Memory B cell (primary cell): ENCODE measurements around the gene HEXD.

Experiments
- ATAC-seq: fragments of 150-1000 bp; cut with Tn5 transposase; 2 replicates; pipeline ENCODE4 v1.10.0; 2021; ENCODE audit warnings: low read depth, mild to moderate bottlenecking, moderate library complexity
- DNase-seq, 2 donors: peaks; one replicate each; pipeline ENCODE4 v3.0.0; 2022; ENCODE audit warnings: low spot score in 2 of 2
- H3K27ac Mint-ChIP-seq: one replicate; pipeline ENCODE4 v1.8.0; 2022; ENCODE audit warnings: mild to moderate bottlenecking, moderate library complexity, mixed read lengths
- H3K27me3 Mint-ChIP-seq: one replicate; pipeline ENCODE4 v1.8.0; 2022; ENCODE audit warnings: mixed read lengths
- H3K36me3 Mint-ChIP-seq: one replicate; pipeline ENCODE4 v1.8.0; 2022; ENCODE audit warnings: mild to moderate bottlenecking, mixed read lengths
- H3K4me1 Mint-ChIP-seq: one replicate; pipeline ENCODE4 v1.8.0; 2022; ENCODE audit warnings: mixed read lengths
- H3K4me3 Mint-ChIP-seq: one replicate; pipeline ENCODE4 v1.8.0; 2022; ENCODE audit warnings: mild to moderate bottlenecking, moderate library complexity, mixed read lengths
- H3K9me3 Mint-ChIP-seq: one replicate; pipeline ENCODE4 v1.8.0; 2022; ENCODE audit warnings: mixed read lengths

The HEXD gene

GRCh38 chr17:82441691-82442487 lies 23.7 kb downstream of the HEXD start:
- Mint-ChIP-seq H3K9me3 (no peaks in the 10 kb centered on the region), H3K27ac (peak overlapping the region; percentile 95), H3K27me3 (no peaks in the 10 kb centered on the region), H3K36me3 (peaks cover 6% of the 10 kb centered on the region), H3K4me3 (peak overlapping the region; percentile 62), H3K4me1 (peaks cover 23% of the 10 kb centered on the region)
- peak; percentile 35 to 45 for DNase-seq
- ATAC-seq: peak; percentile 80

- no peak for ATAC-seq
- H3K27ac Mint-ChIP-seq: peak overlapping the region; percentile 59
- H3K36me3 Mint-ChIP-seq: peaks cover 6% of the 10 kb centered on the region
- no peak overlapping the region for H3K4me3 Mint-ChIP-seq
- H3K9me3 Mint-ChIP-seq: no peaks in the 10 kb centered on the region
- no peak for DNase-seq
- H3K4me1 Mint-ChIP-seq: peaks cover 27% of the 10 kb centered on the region
- no peaks in the 10 kb centered on the region for H3K27me3 Mint-ChIP-seq
Measured at GRCh38 chr17:82442643-82443464, 24.7 kb downstream of the HEXD start.

DNA sequence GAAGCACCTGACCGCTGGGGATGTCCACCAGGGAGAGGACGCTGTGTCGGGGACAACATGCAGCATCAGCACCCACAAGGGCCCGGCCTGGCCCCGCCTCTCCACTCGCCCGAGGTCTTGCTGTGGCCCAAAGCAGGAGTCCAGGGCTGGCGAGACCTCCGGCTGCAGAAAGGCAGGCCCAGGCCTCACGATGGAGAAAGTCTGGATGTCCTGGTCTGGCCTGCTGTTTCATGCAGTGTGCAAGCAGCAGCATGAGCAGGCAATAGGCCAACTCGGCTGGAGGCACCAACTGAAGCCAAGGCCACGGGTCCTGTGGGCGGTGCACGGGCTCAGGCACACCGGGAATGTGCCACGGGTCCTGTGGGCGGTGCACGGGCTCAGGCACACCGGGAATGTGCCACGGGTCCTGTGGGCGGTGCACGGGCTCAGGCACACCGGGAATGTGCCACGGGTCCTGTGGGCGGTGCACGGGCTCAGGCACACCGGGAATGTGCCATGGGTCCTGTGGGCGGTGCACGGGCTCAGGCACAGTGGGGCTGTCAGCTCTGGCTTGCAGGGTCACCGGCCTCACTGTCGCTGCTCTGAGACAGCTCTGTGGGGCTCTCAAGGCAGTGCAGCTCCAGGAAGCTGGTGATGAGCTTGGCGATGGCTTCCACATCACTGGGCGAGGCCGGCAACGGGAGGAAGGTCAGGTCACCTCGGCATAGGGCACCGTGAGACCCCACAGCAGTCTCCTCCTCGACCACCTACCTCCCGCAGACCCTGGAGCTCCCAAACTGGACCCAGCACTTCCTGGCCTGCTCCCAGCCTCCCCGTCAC lies 25.5 kb downstream of the HEXD start:
- Mint-ChIP-seq H3K9me3 (no peaks in the 10 kb centered on the region), H3K36me3 (peaks cover 6% of the 10 kb centered on the region), H3K4me1 (peaks cover 27% of the 10 kb centered on the region), H3K4me3 (no peak overlapping the region), H3K27ac (peak overlapping the region; percentile 59), H3K27me3 (no peaks in the 10 kb centered on the region)
- no peak for ATAC-seq
- no peak for DNase-seq

GRCh38 chr17:82444284-82444893 lies 26.2 kb downstream of the HEXD start:
- H3K27ac Mint-ChIP-seq: no peak overlapping the region
- peaks cover 31% of the 10 kb centered on the region for H3K4me1 Mint-ChIP-seq
- H3K36me3 Mint-ChIP-seq: peaks cover 6% of the 10 kb centered on the region
- no peak for ATAC-seq
- no peak overlapping the region for H3K4me3 Mint-ChIP-seq
- DNase-seq: no peak
- H3K9me3 Mint-ChIP-seq: no peaks in the 10 kb centered on the region
- H3K27me3 Mint-ChIP-seq: no peaks in the 10 kb centered on the region

- no peak for ATAC-seq
Measured at GRCh38 chr17:82444941-82445521, 26.9 kb downstream of the HEXD start.

GRCh38 chr17:82445542-82445941 lies 27.4 kb downstream of the HEXD start:
- Mint-ChIP-seq H3K4me1 (peaks cover 28% of the 10 kb centered on the region), H3K27ac (no peak overlapping the region), H3K36me3 (peaks cover 6% of the 10 kb centered on the region), H3K27me3 (no peaks in the 10 kb centered on the region), H3K9me3 (no peaks in the 10 kb centered on the region), H3K4me3 (no peak overlapping the region)
- ATAC-seq (no peak), DNase-seq (no peak)

More at GRCh38 chr17:82444941-82445521, 26.9 kb downstream of the HEXD start:
- H3K36me3 Mint-ChIP-seq: peaks cover 6% of the 10 kb centered on the region
- H3K4me1 Mint-ChIP-seq: peaks cover 33% of the 10 kb centered on the region
- H3K4me3 Mint-ChIP-seq: no peak overlapping the region
- DNase-seq: no peak
- no peak overlapping the region for H3K27ac Mint-ChIP-seq
- no peaks in the 10 kb centered on the region for H3K9me3 Mint-ChIP-seq
- H3K27me3 Mint-ChIP-seq: no peaks in the 10 kb centered on the region

DNA sequence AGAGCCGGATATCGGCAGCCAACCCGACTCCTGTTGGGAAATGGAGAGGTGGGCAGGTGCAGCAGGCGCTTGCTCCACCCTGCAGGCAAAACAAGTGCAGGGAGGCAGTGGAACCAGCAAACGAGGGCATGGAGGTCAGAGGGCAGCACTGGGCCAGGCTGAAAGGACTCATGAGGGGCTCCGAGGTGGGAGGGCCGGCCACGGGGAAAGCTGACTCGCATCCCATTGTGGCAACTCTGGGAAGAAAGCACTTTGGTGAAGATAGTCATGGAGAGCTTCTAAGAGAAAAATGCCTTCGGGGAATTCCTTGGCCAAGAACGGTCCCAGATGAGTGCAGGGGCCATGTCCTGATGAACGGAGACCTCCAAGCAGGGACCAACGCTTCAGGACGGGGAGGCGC lies 28.0 kb downstream of the HEXD start:
- peaks cover 6% of the 10 kb centered on the region for H3K36me3 Mint-ChIP-seq
- H3K27me3 Mint-ChIP-seq: no peaks in the 10 kb centered on the region
- ATAC-seq (no peak), DNase-seq (no peak)
- no peaks in the 10 kb centered on the region for H3K9me3 Mint-ChIP-seq
- H3K4me1 Mint-ChIP-seq: peaks cover 23% of the 10 kb centered on the region
- no peak overlapping the region for H3K27ac Mint-ChIP-seq
- no peak overlapping the region for H3K4me3 Mint-ChIP-seq

DNA sequence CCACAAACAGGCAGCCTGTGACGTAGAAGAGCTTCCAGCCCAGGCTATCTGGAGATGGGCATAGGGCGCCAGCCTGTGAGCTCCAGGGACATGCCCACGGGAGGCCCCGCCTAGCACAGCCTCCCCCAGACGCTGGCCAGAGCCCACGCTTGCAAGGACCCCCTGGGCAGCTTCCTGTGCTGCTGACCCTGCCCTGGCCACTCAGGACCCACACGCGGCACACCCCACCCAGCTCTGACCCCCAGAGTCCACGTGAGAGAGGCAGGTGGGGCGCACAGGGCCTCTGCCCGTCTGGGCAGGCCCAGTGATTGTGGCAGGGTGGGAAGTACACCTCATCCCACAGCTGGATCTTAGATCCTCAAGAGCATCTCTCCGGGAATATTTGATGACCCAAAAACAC lies 28.5 kb downstream of the HEXD start:
- Mint-ChIP-seq H3K36me3 (peaks cover 6% of the 10 kb centered on the region), H3K27ac (peak overlapping the region; percentile 79), H3K4me1 (peaks cover 19% of the 10 kb centered on the region), H3K9me3 (no peaks in the 10 kb centered on the region), H3K27me3 (no peaks in the 10 kb centered on the region), H3K4me3 (peak overlapping the region; percentile 8)
- no peak for ATAC-seq
- DNase-seq: no peak

DNA sequence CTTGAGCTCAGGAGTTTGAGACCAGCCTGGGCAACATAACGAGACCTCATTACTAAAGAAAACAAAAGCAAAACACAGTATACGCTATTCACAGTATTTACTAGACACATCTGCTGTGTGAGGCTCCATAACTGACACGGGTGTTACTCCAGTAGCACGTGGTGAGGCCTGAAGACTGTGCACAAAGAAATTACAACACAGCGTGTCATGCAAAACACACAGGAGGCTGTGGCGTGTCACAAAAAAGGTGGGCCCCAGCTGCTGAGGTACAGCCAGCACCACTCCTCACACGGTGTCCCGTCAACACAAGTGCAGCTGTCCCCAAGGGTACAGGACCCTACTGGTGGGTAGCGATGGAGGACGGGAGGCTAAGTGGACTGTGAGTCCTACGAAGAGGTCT lies 29.7 kb downstream of the HEXD start:
- Mint-ChIP-seq H3K36me3 (peaks cover 6% of the 10 kb centered on the region), H3K27me3 (no peaks in the 10 kb centered on the region), H3K9me3 (no peaks in the 10 kb centered on the region), H3K27ac (peak overlapping the region; percentile 92), H3K4me1 (peaks cover 18% of the 10 kb centered on the region), H3K4me3 (peak overlapping the region; percentile 39)
- no peak for DNase-seq
- ATAC-seq: no peak

- H3K27me3 Mint-ChIP-seq: no peaks in the 10 kb centered on the region
- peak; percentile 91 to 92 for DNase-seq
- H3K4me1 Mint-ChIP-seq: peaks cover 15% of the 10 kb centered on the region
- peak; percentile 76 for ATAC-seq
- peaks cover 2% of the 10 kb centered on the region for H3K36me3 Mint-ChIP-seq
- peak overlapping the region; percentile 86 for H3K4me3 Mint-ChIP-seq
- H3K9me3 Mint-ChIP-seq: no peaks in the 10 kb centered on the region
- peak overlapping the region; percentile 96 for H3K27ac Mint-ChIP-seq
Measured at GRCh38 chr17:82449131-82449882, 31.2 kb downstream of the HEXD start.

GRCh38 chr17:82449883-82450356 lies 31.8 kb downstream of the HEXD start:
- Mint-ChIP-seq H3K27ac (peak overlapping the region; percentile 96), H3K36me3 (peaks cover 2% of the 10 kb centered on the region), H3K27me3 (no peaks in the 10 kb centered on the region), H3K4me3 (peak overlapping the region; percentile 86), H3K4me1 (peaks cover 15% of the 10 kb centered on the region), H3K9me3 (no peaks in the 10 kb centered on the region)
- DNase-seq (no peak), ATAC-seq (no peak)

DNA sequence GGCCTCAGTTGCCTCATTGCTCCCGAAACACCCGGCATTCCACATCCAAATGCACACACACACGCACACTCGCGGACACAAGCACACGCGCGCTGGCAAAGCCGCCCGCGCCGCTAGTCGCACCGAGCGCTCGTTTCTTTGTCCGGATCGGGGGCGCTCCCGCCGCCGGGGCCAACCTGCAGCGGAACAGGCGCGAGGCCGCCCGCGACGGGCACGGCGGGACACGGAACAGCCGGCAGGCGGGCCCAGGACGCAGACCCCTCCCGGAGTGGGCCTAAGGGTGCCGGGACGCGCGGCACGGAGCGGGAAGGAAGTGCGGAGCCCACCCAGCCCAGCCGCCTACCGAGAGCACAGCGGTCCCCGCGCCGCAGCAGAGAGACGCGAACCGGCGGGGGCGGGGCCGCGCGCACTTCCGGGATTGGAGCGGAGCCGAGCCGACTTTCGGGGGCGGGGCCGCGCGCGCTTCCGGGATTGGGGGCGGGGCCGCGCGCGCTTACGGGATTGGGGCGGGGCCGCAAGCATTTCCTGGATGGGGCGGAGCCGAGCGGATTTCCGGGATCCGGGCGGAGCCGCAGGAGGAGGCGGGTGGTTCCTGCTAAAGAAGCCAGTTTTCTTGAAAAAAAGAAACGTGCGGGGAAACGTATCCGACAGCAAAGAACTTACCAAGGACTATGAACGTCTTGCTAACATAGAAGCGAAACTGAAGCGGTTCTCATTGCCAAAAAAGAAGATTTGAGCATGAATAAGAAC lies 32.4 kb downstream of the HEXD start, which contains the start of gene CYBC1:
Gene CYBC1 (minus strand): TSS at position 396 of the 750 bp plus-strand sequence. CDS start 1,498 bp downstream, outside the sequence.
- no peaks in the 10 kb centered on the region for H3K9me3 Mint-ChIP-seq
- H3K27me3 Mint-ChIP-seq: no peaks in the 10 kb centered on the region
- H3K4me1 Mint-ChIP-seq: peaks cover 15% of the 10 kb centered on the region
- peak within 1 kb of the TSS; percentile 96 for H3K27ac Mint-ChIP-seq
- H3K36me3 Mint-ChIP-seq: peaks cover 2% of the 10 kb centered on the region
- peak; percentile 51 for ATAC-seq
- peak within 1 kb of the TSS; percentile 86 for H3K4me3 Mint-ChIP-seq
- DNase-seq: peak; percentile 92 to 94
